Endothelial cell of hepatic sinusoid (primary cell): ENCODE data around the gene OR51F1.
"Not testable (repeated sequence)": the region's sequence is repeated elsewhere in the genome, so short reads cannot be mapped to it uniquely, and the experiment has no call there.

Experiments
- in situ Hi-C: cut with HindIII; loops from 2 replicates; pipeline ENCODE4 v1.10.0; 2017; ENCODE audit warnings: low sequenced_read_pairs

OR51F1 gene, protein sequence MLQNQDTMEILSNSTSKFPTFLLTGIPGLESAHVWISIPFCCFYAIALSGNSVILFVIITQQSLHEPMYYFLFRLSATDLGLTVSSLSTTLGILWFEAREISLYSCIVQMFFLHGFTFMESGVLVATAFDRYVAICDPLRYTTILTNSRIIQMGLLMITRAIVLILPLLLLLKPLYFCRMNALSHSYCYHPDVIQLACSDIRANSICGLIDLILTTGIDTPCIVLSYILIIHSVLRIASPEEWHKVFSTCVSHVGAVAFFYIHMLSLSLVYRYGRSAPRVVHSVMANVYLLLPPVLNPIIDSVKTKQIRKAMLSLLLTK

DNA sequence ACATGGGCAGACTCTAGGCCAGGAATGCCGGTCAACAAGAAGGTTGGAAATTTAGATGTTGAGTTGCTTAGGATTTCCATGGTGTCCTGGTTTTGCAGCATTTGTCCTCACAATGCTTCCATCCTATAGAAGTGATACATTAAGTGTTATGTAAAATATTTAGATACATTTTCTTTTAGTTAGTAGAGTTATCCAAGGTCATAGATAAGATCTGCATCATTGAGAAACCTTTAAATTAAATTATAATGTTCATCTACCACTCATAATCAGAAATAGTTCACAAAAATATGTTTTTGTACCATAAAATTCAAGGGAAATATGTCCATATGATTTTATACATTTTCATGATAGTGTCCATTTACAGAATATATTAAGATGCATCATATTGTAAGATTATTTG is at the start of gene OR51F1:
Gene OR51F1 (minus strand): TSS at position 101 of the 400 bp plus-strand sequence. CDS start 0 bp downstream, at position 101.
- in situ Hi-C loops = no loop called here

DNA sequence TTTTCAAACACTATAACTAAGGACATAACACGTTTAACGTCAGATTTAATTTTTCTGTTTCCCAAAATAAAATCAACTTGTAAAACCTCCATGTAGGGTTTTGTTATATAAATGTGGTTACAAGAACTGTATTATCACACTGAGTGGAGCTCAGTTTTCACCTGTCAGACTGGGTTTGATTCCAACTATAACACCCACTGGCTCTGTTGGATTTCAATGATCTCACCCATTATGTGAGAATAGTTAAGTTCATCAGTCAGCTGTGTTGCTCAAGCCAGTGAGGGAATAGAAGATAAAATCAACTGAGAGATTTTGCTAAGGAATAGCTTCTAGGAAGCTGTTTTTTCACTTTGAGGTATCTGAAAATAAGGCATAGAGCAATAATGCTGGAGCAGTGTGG is 39.5 kb upstream of the OR51F1 start:
- in situ Hi-C loops = no loop called here

DNA sequence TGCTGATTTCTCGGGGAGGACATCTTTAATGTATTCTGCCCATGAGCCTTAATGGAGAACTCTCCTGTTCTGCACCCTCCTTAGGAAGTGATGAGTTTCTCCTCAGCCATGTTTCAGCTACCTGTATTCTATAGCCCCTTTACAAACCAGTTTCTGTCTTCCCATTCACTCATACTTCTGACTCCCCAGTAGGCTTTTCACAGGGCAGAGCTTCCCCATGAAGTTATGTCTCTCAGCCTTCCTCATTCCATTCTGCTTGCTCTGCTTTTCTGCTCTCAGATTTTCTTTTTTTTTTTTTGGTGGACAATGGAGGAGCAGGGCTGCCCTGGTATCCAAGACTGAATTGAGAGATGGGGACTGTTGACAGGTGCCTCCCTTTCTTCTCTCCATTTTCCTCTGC is 38.7 kb upstream of the OR51F1 start:
- in situ Hi-C loops = no loop called here

DNA sequence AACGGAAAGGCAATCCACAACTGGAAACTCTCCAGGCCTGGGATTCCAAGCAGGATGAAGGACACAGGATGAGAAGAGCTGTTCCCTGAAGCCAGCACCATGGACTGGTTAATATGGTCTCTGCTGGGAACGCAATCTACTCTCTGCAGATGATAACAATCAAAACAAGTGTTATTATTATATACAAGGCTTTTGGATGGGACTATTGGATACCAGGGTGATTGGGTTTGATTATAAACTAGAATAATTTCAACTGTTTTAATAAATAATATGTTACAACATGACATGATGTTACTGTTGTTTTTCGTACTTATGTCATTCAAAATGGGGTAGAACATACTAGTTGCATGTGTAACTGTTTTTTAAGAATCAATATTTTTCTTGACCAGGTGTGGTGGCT is 34.5 kb upstream of the OR51F1 start, which contains the start of gene OR52R1:
Gene OR52R1 (minus strand): TSS at position 101 of the 400 bp plus-strand sequence. CDS start 0 bp downstream, at position 101.
- in situ Hi-C loops = no loop called here

DNA sequence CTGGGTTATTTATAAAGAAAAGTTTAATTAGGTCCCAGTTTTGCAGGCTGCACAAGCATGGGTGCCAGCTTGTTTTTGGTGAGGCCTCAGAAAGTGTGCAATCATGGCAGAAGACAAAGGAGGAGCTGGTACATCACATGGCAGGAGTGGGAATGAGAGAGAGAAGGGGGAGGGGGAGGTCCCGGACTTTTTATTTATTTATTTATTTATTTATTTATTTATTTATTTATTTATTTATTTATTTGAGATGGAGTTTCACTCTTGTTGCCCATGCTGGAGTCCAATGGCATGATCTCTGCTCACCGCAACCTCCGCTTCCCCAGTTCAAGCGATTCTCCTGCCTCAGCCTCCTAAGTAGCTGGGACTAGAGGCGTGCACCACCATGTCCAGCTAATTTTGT is 31.6 kb upstream of the OR51F1 start:
- in situ Hi-C loops = not testable (repeated sequence)

DNA sequence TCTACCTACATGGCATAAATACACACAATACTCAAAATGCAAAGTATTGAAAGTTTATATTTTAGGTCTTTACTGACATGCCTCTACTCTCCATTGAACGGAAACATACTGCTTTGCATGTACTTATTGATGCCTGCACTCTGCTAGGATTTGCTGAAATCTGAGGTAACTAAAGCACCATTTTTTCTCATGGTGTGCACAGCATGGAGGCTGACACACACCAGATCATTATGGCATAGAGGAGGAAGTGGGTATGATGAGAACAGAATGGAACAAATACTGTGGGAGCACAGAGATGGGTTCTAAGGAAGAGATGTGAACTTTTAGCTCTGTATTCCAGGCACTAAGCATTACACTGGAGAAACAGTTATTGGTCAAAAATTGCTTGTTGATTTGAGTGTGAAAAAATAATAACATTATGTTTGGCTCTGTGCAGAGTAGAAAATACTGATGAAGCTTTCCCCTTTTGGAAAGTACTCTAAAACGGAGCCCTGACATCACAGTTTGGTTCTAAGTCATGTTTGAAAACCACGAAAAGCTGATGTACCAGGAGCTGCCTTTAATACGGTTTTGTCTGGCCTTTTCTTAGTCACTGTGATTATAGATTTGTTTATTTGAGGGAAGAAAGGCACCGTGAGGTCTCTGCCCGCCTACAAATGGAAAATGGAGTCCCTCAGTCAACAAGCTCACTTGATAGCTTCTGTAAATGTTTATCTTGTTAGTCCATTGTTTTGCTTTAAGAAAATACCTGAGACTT is 28.9 kb upstream of the OR51F1 start:
- in situ Hi-C loops = no loop called here

DNA sequence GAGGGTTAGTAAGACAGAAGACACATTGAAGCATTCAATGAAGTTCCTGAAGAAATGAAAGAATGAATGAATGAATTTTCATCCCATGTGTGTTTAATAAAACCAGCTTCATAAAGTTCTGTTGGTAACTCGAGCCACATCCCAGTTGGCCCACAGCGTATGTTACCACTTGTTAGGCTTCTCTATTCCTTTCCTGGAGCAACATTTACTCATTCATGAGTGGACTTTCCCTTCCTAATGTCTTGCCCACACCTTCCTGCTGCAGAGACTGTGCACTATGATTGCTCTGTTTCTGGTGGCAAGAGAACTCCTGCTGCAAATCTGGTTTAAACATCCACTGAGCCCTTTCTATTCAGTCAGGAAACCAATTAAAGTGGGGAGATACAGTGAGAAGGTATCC is 27.5 kb upstream of the OR51F1 start:
- in situ Hi-C loops = no loop called here

DNA sequence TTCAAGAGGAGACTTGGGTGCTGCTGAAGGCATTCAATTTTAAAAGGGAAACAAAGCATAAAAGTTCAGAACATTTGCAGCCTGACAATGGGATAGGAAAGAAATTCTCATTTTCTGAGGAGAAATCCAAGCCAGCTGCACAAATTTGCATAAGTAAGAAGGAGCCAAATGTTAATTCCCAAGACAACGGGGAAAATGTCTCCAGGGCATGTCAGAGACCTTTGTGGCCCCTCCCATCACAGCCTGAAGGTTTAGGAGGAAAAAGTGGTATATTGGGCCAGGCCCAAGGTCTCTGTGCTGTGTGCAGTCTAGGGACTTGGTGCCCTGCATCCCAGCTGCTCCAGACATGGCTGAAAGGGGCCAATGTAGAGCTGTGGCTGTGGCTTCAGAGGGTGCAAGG is 12.7 kb upstream of the OR51F1 start:
- in situ Hi-C loops = no loop called here

DNA sequence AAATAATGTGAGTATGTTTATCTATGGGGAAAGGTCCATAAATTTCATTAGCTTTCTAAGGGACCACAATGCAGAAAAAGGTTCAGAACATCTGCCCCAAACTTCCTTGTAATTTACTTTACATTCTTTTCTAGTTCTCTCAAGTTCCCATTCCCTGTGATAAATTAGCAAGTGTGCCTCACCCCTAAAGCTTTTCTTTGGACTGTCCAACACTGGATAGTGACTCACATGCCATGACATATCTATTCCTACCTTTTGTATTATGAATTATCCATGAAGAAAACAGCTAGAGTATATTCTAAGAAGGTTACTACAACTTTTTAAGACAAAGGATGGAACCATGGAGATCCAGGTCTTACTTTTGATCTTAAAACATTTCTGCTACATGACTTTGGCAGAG is 1.6 kb downstream of the OR51F1 start:
- in situ Hi-C loops = no loop called here

DNA sequence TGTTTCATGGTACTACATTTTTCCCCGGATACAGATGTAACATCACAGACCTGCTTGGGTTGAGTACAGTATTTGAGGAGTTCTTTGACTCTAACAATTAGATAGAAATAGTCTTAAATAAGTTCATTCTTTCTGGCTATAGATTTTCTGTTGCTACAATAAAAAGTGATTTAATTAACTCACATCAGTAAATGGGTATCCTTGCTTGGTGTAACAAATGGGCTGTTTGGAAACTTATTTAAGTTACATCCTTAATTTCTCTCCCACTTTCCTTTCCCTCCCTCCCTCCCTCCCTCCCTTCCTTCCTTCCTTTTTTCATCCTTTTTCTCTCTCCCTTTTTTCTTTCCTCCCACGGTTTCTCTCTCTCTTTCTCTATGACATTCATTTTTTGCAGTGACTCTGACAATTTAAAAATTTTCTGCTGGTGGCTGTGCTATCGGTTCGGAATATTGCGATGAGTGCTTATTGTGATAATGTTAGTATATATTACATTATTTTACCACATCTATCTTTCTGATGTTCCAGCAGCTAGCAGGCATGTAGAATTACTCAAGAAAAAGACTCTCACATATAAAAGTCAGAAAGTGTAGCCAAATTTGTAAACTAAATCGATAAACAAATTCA is 3.2 kb downstream of the OR51F1 start:
- in situ Hi-C loops = no loop called here

DNA sequence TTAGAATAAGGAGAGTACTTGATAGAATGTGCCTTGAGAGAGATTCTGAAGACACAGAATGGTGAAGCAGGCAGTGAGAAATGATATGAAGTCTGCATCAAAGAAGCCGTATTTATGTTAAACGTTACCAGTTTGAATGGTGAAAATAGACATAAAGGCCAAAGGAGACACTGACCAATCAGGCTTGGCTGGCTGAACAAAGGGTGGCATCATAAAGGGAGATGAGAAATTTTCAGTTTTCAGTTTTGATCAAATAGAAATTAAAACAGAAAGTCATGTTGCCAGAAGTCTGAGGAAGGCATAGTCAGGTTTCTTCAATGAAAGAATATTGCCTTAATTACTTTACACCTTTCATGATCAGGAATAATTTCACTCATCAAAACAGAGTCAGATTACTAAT is 6.6 kb downstream of the OR51F1 start:
- in situ Hi-C loops = no loop called here

DNA sequence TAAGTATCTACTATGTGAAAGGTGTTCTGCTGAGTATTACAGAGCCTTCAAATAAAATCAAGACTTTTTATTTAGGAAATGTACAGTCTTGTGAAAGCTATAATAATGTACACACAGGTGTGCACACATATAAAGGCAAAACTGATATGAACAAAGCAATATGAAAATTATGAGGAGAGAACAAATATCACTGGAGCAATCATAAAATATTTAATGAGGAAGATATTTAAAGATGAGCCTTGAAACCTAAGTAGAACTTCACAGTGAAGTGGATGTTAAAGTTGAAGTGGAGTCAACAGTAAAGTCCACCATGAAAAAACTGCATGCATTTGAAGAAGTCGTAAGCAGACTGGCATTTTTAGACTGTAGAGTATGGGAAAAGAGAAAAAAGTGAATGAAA is 18.5 kb downstream of the OR51F1 start:
- in situ Hi-C loops = no loop called here

DNA sequence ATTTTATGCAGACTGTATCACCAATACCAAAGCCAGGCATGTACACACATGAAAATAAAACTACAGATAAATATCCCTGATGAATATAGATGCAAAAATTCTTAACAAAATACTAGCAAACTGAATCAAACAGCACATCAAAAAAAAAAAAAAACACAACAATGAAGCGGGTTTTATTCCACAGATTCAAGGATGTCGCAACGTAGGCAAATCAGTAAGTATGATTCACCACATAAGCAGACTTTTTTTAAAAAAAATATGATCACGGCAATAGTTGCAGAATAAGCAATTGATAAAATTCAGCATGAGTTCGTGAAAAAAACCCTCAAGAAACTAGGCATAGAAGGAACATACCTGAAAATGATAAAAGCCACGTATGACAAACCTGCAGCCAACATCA is 21.3 kb downstream of the OR51F1 start:
- in situ Hi-C loops = no loop called here

DNA sequence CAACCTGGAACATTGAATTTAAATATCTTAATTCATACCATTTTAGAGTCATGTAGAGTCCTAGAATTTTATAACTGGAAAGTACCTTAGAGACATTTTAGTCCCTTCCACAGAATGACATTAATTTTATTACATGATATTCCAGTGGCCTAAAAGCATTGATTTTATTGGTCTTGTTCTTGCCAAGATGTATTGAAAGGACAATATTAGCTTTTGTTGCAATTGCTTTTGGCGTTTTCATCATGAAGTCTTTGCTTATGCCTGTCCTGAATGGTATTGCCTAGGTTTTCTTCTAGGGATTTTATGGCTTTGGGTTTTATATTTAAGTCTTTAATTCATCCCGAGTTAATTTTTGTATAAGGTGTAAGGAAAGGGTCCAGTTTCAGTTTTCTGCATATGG is 29.0 kb downstream of the OR51F1 start:
- in situ Hi-C loops = no loop called here

DNA sequence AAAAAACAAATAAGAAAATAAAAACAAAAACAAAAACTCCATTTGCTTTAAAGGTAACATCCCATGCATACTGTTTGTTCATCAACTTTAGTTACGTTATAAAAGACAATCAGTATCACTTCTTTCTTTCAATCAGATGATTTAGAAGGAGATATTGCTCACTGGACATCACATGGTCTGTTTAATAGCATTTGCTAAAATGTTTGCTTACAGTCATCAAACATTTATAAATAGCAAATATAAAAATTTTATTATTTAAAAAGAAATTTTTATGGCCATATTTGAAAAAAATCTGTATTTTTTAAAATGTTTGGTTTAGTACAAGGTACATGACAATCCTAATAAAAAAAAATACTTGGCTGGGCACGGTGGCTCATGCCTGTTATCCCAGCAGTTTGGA is 42.6 kb downstream of the OR51F1 start:
- in situ Hi-C loops = no loop called here

DNA sequence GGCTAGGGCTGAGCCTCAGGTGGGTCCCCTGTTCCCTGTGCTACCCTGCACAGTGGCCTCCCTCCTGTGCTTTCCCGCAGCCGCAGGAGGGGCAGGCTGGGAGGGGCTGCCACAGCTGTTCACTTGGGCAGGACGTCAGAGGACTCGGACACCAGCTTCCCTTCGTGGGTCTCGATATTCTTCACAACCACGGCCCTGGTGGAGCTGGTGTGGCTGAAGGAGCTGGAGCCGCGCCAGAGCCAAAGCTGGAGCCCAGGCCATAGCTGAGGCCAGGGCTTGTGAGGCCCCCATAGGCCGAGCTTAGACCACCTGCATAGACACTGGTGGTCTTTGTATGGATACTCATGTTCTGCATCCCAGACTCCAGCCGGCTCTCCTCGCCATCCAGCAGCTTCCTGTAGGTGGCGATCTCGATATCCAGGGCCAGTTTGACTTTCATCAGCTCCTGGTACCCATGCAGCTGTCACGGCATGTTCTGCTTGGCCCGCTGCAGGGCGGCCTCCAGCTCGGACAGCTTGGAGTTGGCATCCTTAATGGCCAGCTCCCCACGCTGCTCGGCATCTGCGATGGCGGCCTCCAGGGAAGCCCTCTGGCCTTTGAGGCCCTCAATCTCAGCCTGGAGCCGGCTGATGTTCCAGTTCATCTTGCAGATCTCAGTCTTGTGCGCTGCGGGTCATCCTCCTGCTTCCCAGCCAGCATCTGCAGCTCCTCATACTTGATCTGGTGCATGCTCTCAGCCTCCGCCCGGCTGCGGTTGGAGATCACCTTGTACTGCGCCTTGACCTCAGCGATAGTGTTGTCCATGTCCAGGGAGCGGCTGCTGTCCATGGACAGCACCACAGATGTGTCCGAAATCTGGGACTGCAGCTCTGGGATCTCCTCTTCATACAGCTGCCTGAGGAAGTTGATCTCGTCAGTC is 46.9 kb downstream of the OR51F1 start:
- in situ Hi-C loops = not testable (repeated sequence)
